Medulla oblongata (tissue), 1 donor: Measurements from ENCODE around the gene ACTG1.

ENCODE experiments used
- DNase-seq: peaks from one replicate; pipeline ENCODE4 v3.0.0-alpha.2; 2015; ENCODE audit errors: extremely low spot score

The ACTG1 gene

DNA sequence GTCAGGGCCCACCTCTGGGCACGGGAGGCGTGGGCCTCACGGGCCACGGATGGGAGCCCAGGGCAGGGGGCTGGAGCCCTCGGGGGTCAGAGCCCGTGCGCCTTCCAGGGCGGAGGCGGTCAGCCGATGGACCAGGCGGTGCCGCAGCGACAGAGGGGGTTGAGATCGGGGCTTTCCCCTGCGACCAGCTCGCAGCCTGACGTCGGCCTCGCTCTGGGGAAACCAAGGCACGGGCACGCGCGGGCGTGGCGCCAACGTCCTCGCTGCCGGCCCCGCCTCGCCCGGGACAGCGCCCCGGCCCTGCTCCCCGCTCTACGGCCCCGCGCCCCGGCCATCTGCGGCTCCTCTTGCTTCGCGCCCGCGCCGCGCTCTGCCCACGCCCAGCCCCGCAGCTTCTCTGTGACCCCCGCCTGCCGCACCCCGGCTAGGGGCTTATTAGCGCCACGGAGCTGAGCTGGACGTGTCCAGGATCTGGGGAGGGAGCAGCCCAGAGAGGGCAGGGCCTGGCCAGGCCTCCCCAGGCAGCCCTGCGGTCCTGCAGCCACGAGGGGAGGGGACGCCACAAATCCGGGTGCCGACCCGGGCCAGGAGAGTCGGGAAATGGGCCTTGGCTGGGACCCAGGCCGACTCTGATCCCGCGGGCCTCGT lies 13.5 kb downstream of the ACTG1 start:
- DNase-seq: no peak

DNA sequence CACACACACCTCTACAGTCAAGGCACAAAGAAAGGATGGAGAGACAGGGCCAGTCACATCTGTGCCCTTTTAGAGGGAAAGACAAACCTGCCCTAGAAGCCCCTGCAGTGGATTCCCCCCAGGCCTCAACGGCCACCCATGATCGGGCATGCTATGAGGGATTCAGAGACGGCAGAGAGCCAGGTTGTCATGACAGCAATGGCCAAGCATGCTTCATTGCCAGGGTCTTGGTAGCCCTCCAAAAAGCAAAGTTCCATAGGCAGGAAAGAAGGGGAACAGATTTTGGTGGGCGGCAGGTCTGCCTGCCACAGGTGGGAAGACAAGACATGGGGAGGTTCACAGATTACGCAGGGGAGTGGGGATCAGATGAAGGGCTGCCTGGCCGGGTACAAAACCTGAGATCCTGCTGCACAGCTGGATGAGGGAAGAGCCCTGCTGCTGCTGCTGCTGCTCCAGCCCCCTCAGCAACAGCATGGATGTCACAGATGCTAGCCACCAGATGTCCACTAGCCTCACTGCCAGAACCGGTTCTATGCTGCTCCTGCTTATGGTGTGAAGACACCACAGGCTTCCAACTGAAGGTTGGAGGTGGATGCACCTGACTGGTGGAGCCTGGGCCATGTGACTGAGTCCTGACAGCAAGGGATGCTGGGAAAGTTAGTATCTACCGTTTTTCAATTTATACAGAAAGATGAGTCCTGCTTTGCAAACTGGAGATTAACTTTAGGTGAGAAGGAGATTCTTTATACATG lies 17.8 kb downstream of the ACTG1 start:
- DNase-seq: no peak

DNA sequence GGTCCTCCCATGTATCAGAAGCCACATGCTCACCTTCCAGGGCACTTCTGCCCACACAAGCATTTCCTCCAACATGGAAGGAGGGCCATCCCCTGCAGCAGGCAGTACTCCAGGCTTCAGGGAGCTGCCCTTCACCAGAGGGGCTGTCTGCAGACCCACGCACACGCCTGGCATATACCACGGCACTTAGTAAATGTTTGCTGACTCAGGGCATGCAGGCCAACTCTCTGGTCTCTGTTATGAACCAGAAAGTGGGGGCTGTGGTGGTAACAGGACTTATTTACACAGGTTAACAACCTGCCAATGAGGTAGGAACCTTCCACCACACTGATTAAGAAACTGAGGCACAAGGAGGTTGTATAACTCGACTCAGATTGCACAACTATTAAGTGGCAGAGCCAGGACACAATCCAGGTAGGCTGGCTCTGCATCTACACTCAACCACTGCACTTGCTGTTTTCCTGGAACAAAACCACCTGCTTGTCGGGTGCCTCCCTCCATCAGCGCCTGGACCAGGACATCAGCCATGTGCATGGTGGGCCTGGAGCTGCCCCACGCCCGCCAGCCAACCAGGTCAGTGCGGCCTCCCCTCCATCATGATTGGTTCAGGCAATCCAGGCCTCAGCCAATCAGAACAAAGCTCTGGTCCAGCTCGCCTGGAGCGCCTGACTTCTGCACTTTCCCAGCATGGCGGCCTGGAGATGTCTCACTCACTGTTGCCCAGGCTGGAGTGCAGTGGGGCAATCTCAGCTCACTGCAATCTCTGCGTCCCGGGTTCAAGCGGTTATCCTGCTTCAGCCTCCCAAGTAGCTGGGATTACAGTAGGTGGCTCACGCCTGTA lies 19.2 kb downstream of the ACTG1 start:
- no peak for DNase-seq

DNA sequence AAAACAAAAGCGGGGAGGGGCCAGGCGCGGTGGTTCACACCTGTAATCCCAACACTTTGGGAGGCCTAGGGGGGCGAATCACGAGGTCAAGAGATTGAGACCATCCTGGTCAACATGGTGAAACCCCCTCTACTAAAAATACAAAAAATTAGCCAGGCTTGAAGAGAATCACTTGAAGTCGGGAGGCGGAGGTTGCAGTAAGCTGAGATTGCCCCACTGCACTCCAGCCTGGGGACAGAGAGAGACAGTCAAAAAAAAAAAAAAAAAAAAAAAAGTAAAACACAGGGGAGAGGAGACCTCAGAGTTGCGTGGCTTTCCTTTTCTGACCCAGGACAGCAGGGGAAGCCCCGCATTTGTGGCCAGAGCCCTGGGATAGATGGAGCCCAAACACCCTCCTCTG lies 19.9 kb downstream of the ACTG1 start:
- DNase-seq: no peak

- DNase-seq: no peak
Measured at GRCh38 chr17:81492202-81492601, 20.4 kb downstream of the ACTG1 start.

- DNase-seq: no peak
Measured at GRCh38 chr17:81491761-81492160, 20.8 kb downstream of the ACTG1 start.

DNA sequence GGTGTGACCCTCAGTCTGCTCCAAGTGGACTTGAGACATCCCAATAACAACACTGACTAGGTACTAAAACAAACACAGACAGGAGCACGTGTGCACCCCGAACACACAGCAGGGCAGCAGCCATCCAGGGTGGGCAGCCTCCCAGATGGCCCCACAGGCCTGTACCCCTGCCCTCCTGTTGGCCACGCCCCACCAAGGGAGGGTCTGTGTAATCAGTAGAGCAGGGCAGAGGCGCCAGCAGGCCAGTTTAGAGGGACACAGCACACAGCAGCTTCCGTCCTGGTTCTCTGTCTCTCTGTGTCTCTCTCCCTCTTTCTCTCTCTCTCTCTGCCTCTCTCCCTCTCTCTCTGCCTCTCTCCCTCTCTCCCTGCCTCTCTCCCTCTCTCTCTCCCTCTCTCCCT lies 21.4 kb downstream of the ACTG1 start:
- DNase-seq: no peak

- DNase-seq: no peak
Measured at GRCh38 chr17:81489998-81490992, 22.3 kb downstream of the ACTG1 start.

DNA sequence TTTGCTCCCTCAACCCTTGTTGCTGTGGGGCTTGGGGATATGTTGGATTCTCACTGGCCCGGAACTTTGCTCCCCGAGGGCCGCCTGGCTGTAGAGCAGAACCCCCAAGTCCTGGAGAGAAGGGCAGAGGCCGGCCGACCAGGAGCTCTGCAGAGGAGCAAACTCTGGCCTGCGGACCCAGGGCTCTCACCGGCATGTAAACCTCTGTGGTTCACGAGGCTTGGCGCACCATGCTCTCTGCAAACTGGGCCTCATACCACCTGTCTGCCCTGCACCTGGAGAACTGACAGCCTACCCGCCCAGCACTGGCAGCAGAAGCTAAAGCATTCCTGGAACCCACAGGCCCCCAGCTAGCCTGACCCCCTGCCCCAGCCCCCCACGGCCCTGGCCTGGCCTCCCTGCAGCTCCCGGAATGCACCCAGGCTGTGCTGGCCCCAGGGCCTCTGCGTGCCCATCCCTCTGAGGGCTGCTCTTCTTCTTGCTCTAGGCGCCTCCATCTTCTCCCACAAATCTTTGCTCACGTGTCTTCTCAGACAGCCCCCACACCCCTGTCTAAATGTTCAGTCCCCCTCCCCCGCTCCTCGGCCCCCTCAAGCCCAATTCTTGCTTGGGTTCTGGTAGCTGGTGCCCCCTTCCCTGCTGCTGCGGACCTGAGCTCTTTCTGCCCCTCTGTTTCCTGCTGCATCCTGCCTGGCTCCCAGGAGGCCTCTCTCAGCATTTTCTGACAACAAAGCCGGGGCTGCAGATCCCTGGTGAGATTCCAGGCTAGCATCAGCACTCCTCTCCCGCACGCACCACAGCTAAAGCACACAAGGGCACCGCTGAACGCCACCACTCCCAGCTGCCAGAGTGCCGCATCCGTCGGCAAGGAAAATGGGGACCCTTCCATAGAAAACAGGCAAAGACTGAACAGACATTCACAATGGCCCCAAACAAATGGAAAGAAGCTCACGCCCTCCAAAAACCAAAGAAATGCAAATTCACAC lies 23.3 kb downstream of the ACTG1 start:
- no peak for DNase-seq

- no peak for DNase-seq
Measured at GRCh38 chr17:81488276-81488860, 24.2 kb downstream of the ACTG1 start.

- peak; percentile 85 for DNase-seq
Measured at GRCh38 chr17:81487487-81488275, 24.9 kb downstream of the ACTG1 start.

- no peak for DNase-seq
Measured at GRCh38 chr17:81487089-81487486, 25.5 kb downstream of the ACTG1 start.

- no peak for DNase-seq
Measured at GRCh38 chr17:81486199-81486810, 26.3 kb downstream of the ACTG1 start.

DNA sequence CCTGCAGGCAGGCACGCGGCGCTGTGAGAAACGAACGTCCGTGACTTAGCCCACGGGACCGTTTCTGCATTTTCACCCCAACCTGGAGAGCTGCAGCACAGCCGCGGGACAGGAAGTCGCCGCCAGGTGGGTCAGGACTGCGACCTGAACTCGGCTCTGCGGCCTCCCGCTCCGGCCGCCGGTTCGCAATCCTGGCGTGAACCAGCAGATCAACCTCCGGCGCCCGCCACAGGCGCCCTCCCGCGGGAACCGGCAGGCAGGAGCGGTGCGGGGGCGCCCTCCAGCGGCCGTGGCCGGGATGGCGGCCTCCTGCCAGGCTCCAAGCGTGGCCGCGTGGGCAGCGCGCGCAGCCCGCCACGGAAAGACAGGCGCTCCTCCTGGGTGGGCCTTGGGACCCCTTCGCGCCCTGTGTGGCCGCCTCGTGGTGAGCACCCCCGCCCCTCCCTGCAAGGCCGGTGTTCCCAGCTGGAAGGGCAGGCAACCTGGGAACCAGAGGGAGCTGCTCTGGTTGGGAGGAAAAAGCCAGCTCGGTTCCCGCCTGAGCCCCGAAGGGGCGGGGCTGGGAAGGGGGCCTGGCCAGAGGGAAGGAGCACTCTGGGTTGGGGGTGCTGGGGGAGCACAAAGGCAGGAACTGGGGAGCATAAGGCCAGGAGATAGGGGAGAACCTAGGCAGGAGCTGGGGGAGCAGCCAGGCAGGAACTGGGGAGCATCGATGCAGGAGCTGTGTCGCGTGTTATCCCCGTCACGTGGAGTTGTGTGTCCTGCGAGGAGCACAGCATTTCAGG lies 28.2 kb downstream of the ACTG1 start:
- peak; percentile 89 for DNase-seq

DNA sequence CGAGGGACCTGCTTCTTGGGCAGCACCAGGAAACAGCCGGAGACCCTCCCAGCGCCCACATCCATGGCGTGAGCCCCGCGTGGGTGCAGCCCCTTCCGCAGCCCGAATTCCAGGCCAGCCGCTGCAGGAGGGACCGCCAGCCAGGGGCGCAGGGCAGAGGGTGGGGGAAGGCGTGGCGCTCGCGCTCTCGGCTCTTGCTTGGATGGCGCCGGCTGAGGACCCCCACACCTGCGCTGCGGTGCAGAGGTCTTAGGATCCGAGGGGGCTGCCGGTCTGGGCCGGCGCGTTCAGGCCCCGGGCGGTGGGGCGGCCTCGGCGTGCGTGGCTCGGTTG lies 28.8 kb downstream of the ACTG1 start:
- DNase-seq: no peak

DNA sequence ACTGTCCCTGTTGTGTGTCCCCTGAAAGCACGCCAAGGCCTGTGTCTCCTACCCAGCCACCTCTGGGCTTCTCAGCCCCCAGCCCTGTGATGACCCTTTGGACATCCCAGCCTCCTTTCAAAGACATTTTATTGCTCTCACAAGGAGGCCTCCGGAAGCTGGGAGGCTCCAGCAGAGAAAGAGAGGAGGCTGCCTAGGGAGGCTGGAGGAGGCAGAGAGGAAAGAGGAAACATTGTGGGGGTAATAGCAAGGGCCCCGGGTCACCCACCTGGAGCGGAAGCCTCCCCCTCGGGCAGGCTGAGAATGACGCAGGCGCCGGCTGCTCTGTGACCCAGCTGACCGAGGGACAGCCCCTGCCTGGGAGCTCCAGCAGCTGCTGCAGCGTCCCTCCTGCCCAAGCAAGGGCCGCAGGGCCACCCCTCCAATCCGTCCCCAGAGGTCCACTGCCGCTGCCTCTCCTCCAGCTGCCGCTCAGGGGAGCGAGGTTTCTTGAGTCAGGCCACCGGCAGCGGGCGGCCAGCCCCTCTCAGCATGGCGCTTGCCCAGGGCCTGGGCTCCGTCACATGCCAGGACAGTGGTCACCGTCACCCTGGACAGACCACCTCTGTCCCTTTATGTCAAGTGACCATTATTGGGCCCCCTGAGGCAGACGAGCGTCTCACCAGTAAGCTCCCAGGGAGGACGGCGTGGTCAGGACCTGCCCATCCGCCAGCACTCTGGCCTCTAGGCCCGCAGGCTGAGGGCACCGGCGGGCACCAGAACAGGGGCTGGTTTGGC lies 29.3 kb downstream of the ACTG1 start:
- DNase-seq: no peak

DNA sequence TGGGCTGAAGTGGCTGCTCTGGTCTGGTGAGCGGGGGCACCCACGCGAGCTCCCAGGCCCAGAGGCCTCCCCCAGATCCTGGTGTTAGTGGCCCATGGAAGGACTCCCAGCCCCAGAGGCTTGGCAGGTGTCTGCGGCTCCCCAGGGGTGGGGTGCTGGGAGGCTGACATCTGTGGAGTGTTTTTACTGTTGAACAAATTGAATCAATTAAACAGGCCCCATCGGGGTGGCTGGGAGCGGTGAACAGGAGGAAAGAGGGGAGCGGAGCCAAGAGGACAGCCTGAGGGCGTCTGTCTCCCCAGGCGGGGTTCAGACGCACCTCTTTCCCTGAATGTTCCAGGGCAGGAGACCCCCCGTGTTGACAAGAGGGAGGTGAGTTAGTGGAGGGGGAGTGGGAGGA lies 29.9 kb downstream of the ACTG1 start:
- DNase-seq: no peak
